ENCODE results near the gene C10orf90. TPM values are rescaled to one million over a fixed set of nuclear protein-coding genes. Genes with fewer than 3 reads are reported as not detected.

C10orf90 gene
- total RNA-seq, 6 donors from 2014 or later: 1.0 TPM; not detected in 5

GRCh38 chr10:126586878-126587277 is 83.6 kb downstream of the C10orf90 start:
- no peaks in the 10 kb centered on the region for H3K36me3 ChIP-seq
- H3K27ac ChIP-seq: no peak overlapping the region
- DNase-seq (no peak), ATAC-seq (ENCODE audit: low FRiP score in 2 of 2) (no peak)
- TF ChIP-seq EP300 (IDR thresholded peaks at IDR 0.05): no peak
- TF ChIP-seq POLR2AphosphoS5 (IDR thresholded peaks at IDR 0.05): no peak
- no peaks in the 10 kb centered on the region for H3K27me3 ChIP-seq
- 77 to 81% methylated on average over 5 of the region's 5 CpGs for WGBS, 2 donors
- H3K9me3 ChIP-seq: no peaks in the 10 kb centered on the region
- no peaks in the 10 kb centered on the region for H3K4me1 ChIP-seq
- H3K4me3 ChIP-seq: no peak overlapping the region

GRCh38 chr10:126586128-126586527 is 84.4 kb downstream of the C10orf90 start:
- no peaks in the 10 kb centered on the region for H3K27me3 ChIP-seq
- WGBS, 2 donors: 82 to 88% methylated on average over 14 of the region's 14 CpGs
- no peak for ATAC-seq (ENCODE audit: low FRiP score in 2 of 2)

GRCh38 chr10:126585249-126586017 is 85.1 kb downstream of the C10orf90 start:
- H3K36me3 ChIP-seq: no peaks in the 10 kb centered on the region
- no peaks in the 10 kb centered on the region for H3K9me3 ChIP-seq
- ATAC-seq (ENCODE audit: low FRiP score in 2 of 2): no peak
- no peak for DNase-seq
- H3K4me3 ChIP-seq: no peak overlapping the region
- no peak overlapping the region for H3K27ac ChIP-seq
- no peaks in the 10 kb centered on the region for H3K4me1 ChIP-seq
- TF ChIP-seq CTCF (IDR thresholded peaks at IDR 0.05) (no peak), POLR2A (IDR thresholded peaks at IDR 0.05) (no peak), POLR2AphosphoS5 (IDR thresholded peaks at IDR 0.05) (no peak), EP300 (IDR thresholded peaks at IDR 0.05) (no peak)
- H3K27me3 ChIP-seq: no peaks in the 10 kb centered on the region
- 84 to 88% methylated on average over 6 of the region's 6 CpGs for WGBS, 2 donors

More at GRCh38 chr10:126586128-126586527, 84.4 kb downstream of the C10orf90 start:
- H3K4me1 ChIP-seq: no peaks in the 10 kb centered on the region
- no peak overlapping the region for H3K27ac ChIP-seq
- peak in 1 of 2 donors; percentile 9 for DNase-seq
- H3K9me3 ChIP-seq: no peaks in the 10 kb centered on the region
- TF ChIP-seq CTCF (IDR thresholded peaks at IDR 0.05) (no peak), POLR2AphosphoS5 (IDR thresholded peaks at IDR 0.05) (no peak), EP300 (IDR thresholded peaks at IDR 0.05) (no peak), POLR2A (IDR thresholded peaks at IDR 0.05) (no peak)
- no peak overlapping the region for H3K4me3 ChIP-seq
- no peaks in the 10 kb centered on the region for H3K36me3 ChIP-seq

GRCh38 chr10:126584836-126585235 is 85.7 kb downstream of the C10orf90 start:
- Histone ChIP-seq H3K36me3 (no peaks in the 10 kb centered on the region), H3K27me3 (no peaks in the 10 kb centered on the region), H3K27ac (no peak overlapping the region), H3K9me3 (no peaks in the 10 kb centered on the region), H3K4me1 (no peaks in the 10 kb centered on the region), H3K4me3 (no peak overlapping the region)
- TF ChIP-seq POLR2AphosphoS5 (IDR thresholded peaks at IDR 0.05) (no peak), EP300 (IDR thresholded peaks at IDR 0.05) (no peak), POLR2A (IDR thresholded peaks at IDR 0.05) (no peak), CTCF (IDR thresholded peaks at IDR 0.05) (no peak)
- WGBS, 2 donors: 45 to 64% methylated on average over 3 of the region's 3 CpGs
- DNase-seq: no peak
- ATAC-seq (ENCODE audit: low FRiP score in 2 of 2): no peak

- ATAC-seq (ENCODE audit: low FRiP score in 2 of 2) (no peak), DNase-seq (no peak)
- 79 to 81% methylated on average over 6 of the region's 6 CpGs for WGBS, 2 donors
- no peak for TF ChIP-seq CTCF (IDR thresholded peaks at IDR 0.05)
- no peak for TF ChIP-seq POLR2A (IDR thresholded peaks at IDR 0.05)
- TF ChIP-seq EP300 (IDR thresholded peaks at IDR 0.05): no peak
- TF ChIP-seq POLR2AphosphoS5 (IDR thresholded peaks at IDR 0.05): no peak
- Histone ChIP-seq H3K9me3 (no peaks in the 10 kb centered on the region), H3K27me3 (no peaks in the 10 kb centered on the region), H3K4me3 (no peak overlapping the region), H3K4me1 (no peaks in the 10 kb centered on the region), H3K27ac (no peak overlapping the region), H3K36me3 (no peaks in the 10 kb centered on the region)
Measured at GRCh38 chr10:126583552-126584200, 86.8 kb downstream of the C10orf90 start.
